A673 (cell line): ENCODE results near the gene PARVB. TPM values are rescaled to one million over a fixed set of nuclear protein-coding genes. Genes with fewer than 3 reads are reported as not detected.

Experiments used
- BruUV-seq: library from RNA; stranded (reverse); fragments of 400-500 nt; replicated peaks from 2 replicates; lab custom pipeline; 2021; lab: Mats Ljungman, UMichigan
- CTCF ChIA-PET: fragments of 300-600 bp; sonication (Branson Sonifier 250); formaldehyde crosslinking; loops from one replicate; lab custom pipeline; 2022; ENCODE audit warnings: antibody characterized with exemption; lab: Charles Lee
- POLR2A ChIA-PET: fragments of 300-600 bp; sonication (Branson Sonifier 250); formaldehyde crosslinking; loops from one replicate; lab custom pipeline; 2022; ENCODE audit warnings: antibody characterized with exemption; ENCODE audit not compliant: low non-redundant PET; lab: Charles Lee
- DNase-seq: peaks from one replicate; pipeline ENCODE4 v3.0.0-alpha.2; 2015; ENCODE audit warnings: low spot score
- H3K27ac ChIP-seq: fragments of 200-600 bp; sonication (generic); 2 replicates; pipeline ENCODE4 v1.5.1; 2016; ENCODE audit warnings: mixed run types, low read depth, mild to moderate bottlenecking, mixed read lengths, antibody characterized with exemption, low read length; ENCODE audit not compliant: poor library complexity, severe bottlenecking
- H3K27me3 ChIP-seq: fragments of 200-600 bp; sonication (generic); replicated peaks from 2 replicates; pipeline ENCODE4 v1.6.1; 2017; ENCODE audit warnings: mixed run types, low read depth, mild to moderate bottlenecking, mixed read lengths, antibody characterized with exemption, low read length; ENCODE audit not compliant: insufficient read depth, poor library complexity
- H3K36me3 ChIP-seq: fragments of 200-600 bp; sonication (generic); 2 replicates; pipeline ENCODE4 v1.6.1; 2016; ENCODE audit warnings: mixed run types, mild to moderate bottlenecking, mixed read lengths, antibody characterized with exemption, low read length; ENCODE audit not compliant: insufficient read depth, poor library complexity, severe bottlenecking
- H3K4me1 ChIP-seq: fragments of 200-600 bp; sonication (generic); 2 replicates; pipeline ENCODE4 v1.6.1; 2017; ENCODE audit warnings: mixed run types, mild to moderate bottlenecking, mixed read lengths, antibody characterized with exemption, low read length; ENCODE audit not compliant: insufficient read depth, poor library complexity, severe bottlenecking
- H3K4me3 ChIP-seq: fragments of 200-600 bp; sonication (generic); 2 replicates; pipeline ENCODE4 v1.5.1; 2016; ENCODE audit warnings: low read depth, mixed run types, mild to moderate bottlenecking, mixed read lengths, low read length; ENCODE audit not compliant: poor library complexity, severe bottlenecking
- H3K9me3 ChIP-seq: fragments of 200-600 bp; sonication (generic); 2 replicates; pipeline ENCODE4 v1.6.1; 2016; ENCODE audit warnings: mixed run types, low read depth, mild to moderate bottlenecking, mixed read lengths, antibody characterized with exemption, low read length; ENCODE audit not compliant: poor library complexity, severe bottlenecking
- EZH2 ChIP-seq: fragments of 200-600 bp; sonication (generic); IDR thresholded peaks from 2 replicates; pipeline ENCODE4 v1.6.1; 2017; ENCODE audit warnings: borderline replicate concordance, low read depth, mild to moderate bottlenecking, mixed read lengths, antibody characterized with exemption, low read length; ENCODE audit not compliant: poor library complexity, severe bottlenecking
- intact Hi-C: fragments of 100-400 bp; cut with micrococcal nuclease; formaldehyde crosslinking; loops from one replicate; pipeline ENCODE4 v1.10.0; 2022; ENCODE audit not compliant: unreplicated experiment
- total RNA-seq: library from RNA; stranded (reverse); gene quantifications from 2 replicates; pipeline ENCODE4 v1.2.3, GENCODE V29; 2021
- TF ChIP-seq, protein P1 (sequence below): fragments of 300-800, 200-600 bp; sonication (generic); conservative IDR thresholded peaks from 2 replicates; pipeline ENCODE4 v1.5.1; 2017; ENCODE audit warnings: low read depth, mild to moderate bottlenecking, antibody characterized with exemption, low read length, moderate library complexity, mixed read lengths

The PARVB gene
- total RNA-seq, 1 experiment from 2014 or later, result 18.3 TPM

DNA sequence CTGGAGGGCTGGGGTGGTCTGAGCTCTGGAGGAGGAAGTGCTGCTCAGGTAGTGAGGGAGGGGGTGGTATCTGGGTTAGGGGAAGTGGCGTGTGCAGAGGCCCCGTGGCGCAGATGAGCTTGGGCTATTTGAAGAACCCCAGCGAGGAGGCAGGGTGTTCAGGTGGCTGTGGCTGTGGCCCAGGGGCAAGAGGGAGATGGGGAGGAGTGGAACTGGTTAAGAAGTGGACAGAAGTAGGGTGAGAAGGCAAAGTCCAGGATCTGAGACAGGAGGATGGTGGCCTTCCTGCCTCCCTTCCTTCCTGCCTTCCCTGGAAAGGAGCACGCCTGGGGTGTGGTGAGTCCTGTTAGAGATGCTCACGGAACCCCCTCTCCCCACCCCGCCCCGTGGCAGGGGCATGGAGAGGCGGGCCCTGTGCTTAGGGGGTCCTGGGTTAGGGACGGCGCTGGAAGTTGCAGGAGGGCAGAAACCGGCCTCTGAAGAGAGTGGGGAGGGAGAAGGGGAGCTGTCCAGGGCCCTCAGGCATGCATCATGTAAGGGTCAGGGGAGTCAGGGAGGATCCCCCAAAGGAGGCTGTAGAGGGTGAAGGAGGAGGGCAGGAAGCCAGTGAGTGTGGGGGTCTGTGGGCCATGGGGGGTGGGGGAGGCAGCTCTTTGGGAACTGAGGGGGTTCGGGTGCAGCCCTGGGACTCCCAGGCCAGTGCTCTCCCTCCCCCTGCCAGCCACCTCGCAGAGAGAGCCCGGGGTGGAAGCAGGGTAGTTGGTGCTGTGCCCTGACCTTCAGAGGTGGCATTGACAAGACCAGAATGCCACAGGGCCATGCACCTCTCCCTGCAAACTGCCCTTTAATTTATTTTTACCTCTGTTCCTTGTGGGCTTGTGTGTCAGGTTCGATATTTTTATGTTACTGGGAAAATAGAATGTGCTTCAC is 92.9 kb downstream of the PARVB start:
- ChIA-PET POLR2A (no interaction called here), CTCF (no interaction called here)
- H3K36me3 ChIP-seq, result no peaks in the 10 kb centered on the region
- no peaks in the 10 kb centered on the region for H3K27me3 ChIP-seq
- H3K27ac ChIP-seq, result no peak overlapping the region
- BruUV-seq, result no TSS peak
- H3K4me1 ChIP-seq, result no peaks in the 10 kb centered on the region
- H3K9me3 ChIP-seq, result no peaks in the 10 kb centered on the region
- intact Hi-C loops, result no loop called here
- no peak overlapping the region for H3K4me3 ChIP-seq
- TF ChIP-seq, protein P1, sequence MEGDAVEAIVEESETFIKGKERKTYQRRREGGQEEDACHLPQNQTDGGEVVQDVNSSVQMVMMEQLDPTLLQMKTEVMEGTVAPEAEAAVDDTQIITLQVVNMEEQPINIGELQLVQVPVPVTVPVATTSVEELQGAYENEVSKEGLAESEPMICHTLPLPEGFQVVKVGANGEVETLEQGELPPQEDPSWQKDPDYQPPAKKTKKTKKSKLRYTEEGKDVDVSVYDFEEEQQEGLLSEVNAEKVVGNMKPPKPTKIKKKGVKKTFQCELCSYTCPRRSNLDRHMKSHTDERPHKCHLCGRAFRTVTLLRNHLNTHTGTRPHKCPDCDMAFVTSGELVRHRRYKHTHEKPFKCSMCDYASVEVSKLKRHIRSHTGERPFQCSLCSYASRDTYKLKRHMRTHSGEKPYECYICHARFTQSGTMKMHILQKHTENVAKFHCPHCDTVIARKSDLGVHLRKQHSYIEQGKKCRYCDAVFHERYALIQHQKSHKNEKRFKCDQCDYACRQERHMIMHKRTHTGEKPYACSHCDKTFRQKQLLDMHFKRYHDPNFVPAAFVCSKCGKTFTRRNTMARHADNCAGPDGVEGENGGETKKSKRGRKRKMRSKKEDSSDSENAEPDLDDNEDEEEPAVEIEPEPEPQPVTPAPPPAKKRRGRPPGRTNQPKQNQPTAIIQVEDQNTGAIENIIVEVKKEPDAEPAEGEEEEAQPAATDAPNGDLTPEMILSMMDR, result no peak
- no peak for TF ChIP-seq EZH2
- DNase-seq, result no peak

DNA sequence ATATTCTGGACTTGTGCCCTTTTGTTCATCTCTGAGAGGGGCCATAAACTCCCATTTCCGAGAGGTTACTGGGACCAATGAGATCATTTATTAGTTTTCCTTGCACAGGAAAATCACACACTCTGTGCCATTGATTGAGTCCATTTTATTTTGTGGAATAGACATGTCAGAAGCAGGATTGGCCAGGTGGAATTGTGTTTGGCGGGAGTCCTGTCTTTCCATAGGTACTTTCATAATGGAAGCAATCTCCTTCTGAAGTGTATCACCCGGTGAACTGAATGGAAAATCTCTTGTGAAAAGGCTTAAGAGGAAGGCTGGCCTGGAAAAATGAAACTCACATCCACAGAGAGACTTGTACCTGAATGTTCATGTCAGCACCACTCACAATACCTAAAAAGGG is 93.6 kb downstream of the PARVB start:
- H3K27ac ChIP-seq, result no peak overlapping the region
- DNase-seq, result no peak
- H3K4me3 ChIP-seq, result no peak overlapping the region
- CTCF ChIA-PET, result no interaction called here
- no TSS peak for BruUV-seq
- no peak for TF ChIP-seq EZH2
- TF ChIP-seq, protein P1, result no peak
- intact Hi-C loops, result no loop called here
- H3K9me3 ChIP-seq, result no peaks in the 10 kb centered on the region
- H3K36me3 ChIP-seq, result no peaks in the 10 kb centered on the region
- no peaks in the 10 kb centered on the region for H3K27me3 ChIP-seq
- no peaks in the 10 kb centered on the region for H3K4me1 ChIP-seq
- POLR2A ChIA-PET, result no interaction called here

DNA sequence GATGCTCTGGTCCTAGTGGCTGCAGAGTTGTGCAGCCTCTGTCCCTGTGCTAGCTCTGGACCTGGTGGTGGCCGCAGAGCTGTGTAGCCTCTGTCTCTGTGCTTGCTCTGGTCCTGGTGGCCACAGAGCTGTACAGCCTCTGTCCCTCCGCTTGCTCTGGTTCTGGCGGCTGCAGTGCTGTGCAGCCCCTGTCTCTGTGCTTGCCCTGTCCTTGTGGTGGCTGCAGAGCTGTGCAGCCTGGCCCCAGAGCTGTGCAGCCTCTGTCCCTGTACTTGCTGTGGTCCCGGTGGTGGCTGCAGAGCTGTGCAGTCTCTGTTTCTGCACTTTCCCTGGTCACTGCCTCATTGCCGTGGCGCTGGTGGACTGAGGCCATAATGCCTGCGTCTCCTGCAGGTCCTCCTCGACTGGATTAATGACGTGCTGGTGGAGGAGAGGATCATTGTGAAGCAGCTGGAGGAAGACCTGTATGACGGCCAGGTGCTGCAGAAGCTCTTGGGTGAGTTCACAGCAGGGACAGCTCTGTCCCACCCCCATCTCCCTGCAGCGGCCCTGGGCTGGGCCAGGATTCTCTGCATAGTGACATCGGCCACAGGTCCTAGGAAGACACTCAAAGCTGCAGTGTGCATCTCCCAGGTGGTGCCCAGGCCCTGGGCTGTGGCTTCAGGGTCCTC is 94.7 kb downstream of the PARVB start:
- Histone ChIP-seq H3K4me3 (no peak overlapping the region), H3K9me3 (no peaks in the 10 kb centered on the region), H3K27me3 (no peaks in the 10 kb centered on the region), H3K4me1 (no peaks in the 10 kb centered on the region), H3K27ac (no peak overlapping the region), H3K36me3 (no peaks in the 10 kb centered on the region)
- intact Hi-C loops, result no loop called here
- TF ChIP-seq, protein P1, result no peak
- no peak for TF ChIP-seq EZH2
- no TSS peak for BruUV-seq
- ChIA-PET POLR2A (no interaction called here), CTCF (no interaction called here)
- DNase-seq, result no peak
